Fibroblast of lung (primary cell): ENCODE results near the gene CES2.

ENCODE experiments used
- EZH2 ChIP-seq: IDR thresholded peaks from 2 replicates; pipeline ENCODE4 v1.5.1; 2012; ENCODE audit warnings: low read length, control low read depth, mild to moderate bottlenecking; ENCODE audit errors: missing control alignments
- TF ChIP-seq, protein P1 (sequence below), 2 donors: IDR thresholded peaks in 1 of 2; conservative IDR thresholded peaks in 1 of 2; 1 replicate in 1 of 2; 2 replicates in 1 of 2; pipeline ENCODE4 v1.5.1; 2011 to 2012; ENCODE audit warnings: low read length in 2 of 2, control low read depth in 1 of 2, inconsistent platforms in 1 of 2, low read depth in 1 of 2, mild to moderate bottlenecking in 1 of 2

DNA sequence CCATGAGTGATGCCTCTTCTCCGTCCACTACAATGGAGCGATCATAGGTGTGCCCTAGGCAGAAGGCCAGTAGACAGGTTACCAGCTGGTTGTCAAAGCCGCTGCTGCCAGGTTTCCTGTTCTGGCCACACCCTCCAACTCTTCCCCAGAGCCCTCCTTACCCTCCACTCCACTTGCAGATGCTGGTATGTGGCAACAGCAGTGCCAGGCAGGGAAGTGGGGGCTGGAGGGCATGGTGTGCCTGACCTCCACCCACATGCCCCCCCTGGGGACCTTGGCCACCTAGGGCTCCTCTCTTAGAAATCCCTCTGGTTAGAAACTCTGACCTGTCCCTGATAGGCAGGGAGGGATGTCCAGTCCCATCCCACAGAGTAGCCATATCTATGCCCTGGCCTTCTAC lies 11.4 kb upstream of the CES2 start:
- TF ChIP-seq, protein P1, sequence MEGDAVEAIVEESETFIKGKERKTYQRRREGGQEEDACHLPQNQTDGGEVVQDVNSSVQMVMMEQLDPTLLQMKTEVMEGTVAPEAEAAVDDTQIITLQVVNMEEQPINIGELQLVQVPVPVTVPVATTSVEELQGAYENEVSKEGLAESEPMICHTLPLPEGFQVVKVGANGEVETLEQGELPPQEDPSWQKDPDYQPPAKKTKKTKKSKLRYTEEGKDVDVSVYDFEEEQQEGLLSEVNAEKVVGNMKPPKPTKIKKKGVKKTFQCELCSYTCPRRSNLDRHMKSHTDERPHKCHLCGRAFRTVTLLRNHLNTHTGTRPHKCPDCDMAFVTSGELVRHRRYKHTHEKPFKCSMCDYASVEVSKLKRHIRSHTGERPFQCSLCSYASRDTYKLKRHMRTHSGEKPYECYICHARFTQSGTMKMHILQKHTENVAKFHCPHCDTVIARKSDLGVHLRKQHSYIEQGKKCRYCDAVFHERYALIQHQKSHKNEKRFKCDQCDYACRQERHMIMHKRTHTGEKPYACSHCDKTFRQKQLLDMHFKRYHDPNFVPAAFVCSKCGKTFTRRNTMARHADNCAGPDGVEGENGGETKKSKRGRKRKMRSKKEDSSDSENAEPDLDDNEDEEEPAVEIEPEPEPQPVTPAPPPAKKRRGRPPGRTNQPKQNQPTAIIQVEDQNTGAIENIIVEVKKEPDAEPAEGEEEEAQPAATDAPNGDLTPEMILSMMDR (conservative IDR thresholded peaks at IDR 0.05 in 1 of 2, IDR thresholded peaks at IDR 0.05 in 1 of 2; ENCODE audit: low read depth in 1 of 2, low read length in 2 of 2) = no peak
- no peak for TF ChIP-seq EZH2
